ENCODE measurements around the gene ZBTB16. TPM values are rescaled to one million over a fixed set of nuclear protein-coding genes. Genes with fewer than 3 reads are reported as not detected.

Gene ZBTB16
- polyA plus RNA-seq, 5 donors: 3.1 to 9.9 (median 6.7) TPM

GRCh38 chr11:114128399-114128798 is 68.9 kb downstream of the ZBTB16 start:
- DNase-seq: no peak

DNA sequence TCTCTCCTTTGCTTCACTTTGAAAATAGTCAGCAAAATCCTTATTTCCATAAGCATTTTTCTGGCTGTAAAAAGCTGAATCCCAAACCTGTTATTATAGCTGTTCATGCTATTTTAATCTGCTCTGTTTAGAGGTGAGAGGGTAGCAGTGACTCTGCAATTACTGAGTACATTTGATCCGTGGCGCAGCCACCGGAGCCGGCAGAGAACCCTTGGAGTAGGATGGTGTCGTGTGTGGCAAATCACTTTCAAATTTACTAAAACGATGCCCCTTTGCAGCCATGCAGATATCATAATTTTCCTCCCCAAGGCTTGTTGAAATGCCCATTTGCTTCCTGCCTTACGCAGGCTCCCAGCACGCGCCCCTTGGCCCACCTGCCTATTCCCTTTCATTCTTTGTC is 69.6 kb downstream of the ZBTB16 start:
- no peak for DNase-seq

GRCh38 chr11:114129699-114130098 is 70.2 kb downstream of the ZBTB16 start:
- DNase-seq: no peak

DNA sequence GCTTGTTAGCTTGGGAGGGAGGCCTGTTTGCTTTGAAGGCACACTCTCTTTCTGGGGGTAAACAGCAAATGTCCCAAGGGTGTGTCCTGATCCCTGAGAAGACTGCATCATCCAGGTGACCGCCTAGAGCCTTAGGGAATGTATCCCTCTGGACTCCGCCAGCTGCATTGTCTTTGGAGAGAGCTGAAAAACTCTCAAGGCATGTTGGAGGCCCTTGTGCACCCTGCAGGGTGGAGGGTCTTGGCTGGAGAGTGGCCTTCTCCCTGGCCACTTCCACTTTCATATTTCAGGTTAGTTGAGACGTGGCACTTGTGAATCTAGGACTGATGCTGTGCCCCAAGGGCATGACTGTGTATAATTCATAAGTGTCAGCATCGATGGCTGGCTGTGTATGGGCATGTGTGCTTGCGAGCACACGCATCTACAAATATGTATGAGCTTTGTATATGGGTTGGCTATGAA is 70.6 kb downstream of the ZBTB16 start:
- DNase-seq: no peak

- no peak for DNase-seq
These were observed 71.2 kb downstream of the ZBTB16 start for GRCh38 chr11:114130629-114131277.

DNA sequence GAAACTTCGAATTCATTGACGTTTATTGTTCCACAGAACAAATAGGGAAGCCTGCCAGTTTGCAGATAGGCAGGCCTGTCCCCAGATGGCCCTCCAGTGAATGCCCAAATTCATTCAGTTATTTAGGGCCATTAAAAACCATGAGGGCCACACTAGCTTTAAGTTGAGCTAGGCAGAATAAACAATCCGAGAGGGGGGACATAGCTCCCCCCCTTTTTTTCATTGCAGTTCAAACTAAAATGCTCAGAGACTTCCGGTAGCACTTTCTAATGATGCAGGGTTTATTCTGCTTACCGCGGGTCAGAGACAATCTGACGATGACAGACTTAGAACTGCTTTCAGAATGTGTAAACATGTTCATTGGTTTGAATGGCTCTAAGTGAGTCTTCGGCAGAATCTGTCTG is 72.0 kb downstream of the ZBTB16 start:
- no peak for DNase-seq

DNA sequence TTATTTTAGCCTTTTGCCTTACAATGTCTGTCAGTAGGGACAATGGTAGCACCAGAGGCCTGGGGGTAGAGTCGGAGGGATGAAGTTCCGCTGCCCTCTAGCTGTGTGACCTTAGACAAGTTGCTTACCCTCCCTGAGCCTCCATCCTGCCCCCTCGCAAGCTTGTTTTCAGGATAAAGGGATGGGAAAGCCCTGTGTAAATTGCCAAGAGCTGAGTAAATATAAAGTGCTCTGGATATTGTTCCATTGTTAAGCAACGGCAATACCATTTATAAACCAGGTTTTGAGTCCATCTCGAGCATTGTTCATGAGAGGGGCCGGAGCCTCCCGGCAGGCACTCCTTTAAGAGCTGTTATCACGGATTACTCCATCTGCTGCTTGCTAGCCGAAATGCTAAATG is 72.9 kb downstream of the ZBTB16 start:
- no peak for DNase-seq

DNA sequence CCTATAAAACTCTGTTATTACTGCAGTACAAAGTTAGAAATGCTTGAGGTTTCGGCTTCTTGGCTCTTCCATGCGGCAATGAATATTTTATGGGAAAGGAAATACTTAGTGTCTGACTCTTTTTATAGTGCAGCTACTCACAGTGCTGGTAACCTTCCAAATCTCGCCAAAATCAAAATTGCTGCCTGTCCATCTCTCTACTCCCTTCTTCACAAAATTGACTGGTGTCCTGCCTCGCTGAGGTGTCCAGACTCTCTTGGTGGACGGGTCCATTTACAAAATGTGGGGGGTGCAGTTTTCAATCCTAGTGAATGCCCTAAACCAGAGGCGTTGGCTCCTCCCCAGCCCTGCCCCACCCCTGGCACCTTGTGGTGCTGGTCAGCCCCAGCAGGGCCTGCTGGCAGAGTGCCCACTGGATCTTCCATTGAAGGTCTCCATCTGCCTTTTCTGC is 73.5 kb downstream of the ZBTB16 start:
- DNase-seq: no peak

GRCh38 chr11:114133548-114134329 is 74.2 kb downstream of the ZBTB16 start:
- DNase-seq: no peak

DNA sequence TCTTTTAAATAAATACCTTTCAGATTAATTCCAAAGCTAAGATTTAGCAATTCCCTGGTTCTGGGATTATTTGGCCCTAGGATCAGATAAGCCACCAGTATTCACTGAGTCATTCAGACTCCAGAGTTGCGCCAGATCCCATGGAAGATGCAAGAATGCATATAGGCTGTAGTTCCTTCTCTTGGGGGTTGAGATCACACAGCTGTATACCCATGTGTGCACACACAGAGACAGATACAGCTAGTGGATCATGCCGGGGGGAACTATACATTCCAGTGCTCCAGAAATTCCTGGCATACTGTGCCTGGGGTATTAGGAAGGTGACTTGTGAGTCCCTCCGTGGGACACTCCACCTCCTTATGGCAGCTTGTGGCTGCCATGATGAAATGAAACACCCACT is 75.4 kb downstream of the ZBTB16 start:
- DNase-seq: no peak

DNA sequence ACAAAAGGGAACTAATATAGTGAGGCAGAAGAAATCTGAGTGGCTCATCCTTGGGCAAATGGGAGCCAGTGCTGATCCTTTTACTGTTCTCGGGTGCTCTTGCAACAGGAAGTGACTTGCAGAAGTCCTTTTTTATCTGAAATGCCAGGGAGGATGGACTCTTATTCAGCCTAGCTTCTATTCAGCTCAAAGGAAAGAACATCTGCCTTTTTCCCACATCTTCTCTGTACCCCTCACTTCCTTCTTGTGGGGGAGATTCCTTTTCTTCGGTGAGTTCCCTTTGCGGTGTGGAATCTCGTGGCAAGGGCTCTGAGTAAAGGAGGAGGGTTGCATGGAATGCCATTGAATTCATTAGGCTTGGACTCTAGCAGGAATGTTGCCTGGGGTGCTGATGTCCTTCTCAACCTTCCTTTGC is 76.2 kb downstream of the ZBTB16 start:
- DNase-seq: no peak

- DNase-seq: no peak
These were observed 77.5 kb downstream of the ZBTB16 start for GRCh38 chr11:114136686-114137640.

GRCh38 chr11:114137838-114138237 is 78.3 kb downstream of the ZBTB16 start:
- DNase-seq: no peak

GRCh38 chr11:114138411-114138810 is 78.9 kb downstream of the ZBTB16 start:
- DNase-seq: no peak

DNA sequence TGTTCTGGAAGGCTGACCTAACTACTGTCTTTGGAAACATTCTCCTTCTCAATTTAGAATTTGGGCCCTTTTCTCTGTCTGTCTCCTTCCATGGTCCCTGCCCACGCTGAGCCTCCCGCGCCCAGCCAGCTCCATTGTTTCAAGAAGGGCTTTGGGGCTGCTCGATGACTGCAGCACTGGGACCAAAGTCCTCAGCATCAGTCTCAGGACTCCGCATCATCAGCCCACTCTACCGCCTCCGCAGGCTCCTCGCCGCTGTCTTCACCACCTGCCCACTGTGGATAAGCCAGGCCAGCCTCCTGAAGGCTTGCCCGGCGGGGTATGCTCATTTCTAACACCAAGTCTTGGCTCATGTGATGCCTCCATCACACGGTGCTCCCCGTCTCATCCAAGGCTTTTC is 81.3 kb downstream of the ZBTB16 start:
- no peak for DNase-seq

DNA sequence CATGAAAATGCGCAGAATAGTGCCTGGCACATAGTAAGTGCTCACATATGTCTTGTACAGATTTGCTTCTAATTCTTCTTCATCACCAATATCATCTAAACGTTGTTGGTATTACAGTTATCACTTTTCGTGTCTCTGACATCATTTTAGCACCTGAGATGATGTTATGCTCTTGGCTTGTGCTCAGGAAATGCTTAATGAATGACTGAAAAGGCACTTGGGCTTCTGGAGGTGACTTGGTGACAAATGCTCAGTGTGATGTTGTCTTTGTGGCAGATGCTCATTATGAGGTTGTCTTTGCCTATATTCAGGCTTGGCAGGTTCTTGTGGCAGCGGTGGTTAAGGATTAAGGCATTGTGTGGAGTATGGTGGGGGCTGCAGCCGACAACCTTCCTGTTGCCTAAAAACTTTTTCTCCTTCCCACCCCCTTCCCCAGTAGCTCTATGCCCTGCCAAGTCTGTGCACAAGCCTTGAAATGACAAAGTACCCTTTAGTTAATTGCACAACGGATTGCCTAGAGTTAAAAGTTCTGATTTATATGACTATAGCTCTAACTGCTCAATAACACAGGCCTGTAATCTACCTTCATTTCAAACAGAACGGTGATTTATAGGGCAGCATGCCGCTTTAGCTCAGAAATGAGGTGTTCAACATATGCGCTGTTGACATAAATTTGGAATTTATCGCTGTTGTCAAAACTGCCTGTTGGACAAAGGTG is 82.5 kb downstream of the ZBTB16 start:
- DNase-seq: no peak

GRCh38 chr11:114142707-114143106 is 83.2 kb downstream of the ZBTB16 start:
- no peak for DNase-seq

DNA sequence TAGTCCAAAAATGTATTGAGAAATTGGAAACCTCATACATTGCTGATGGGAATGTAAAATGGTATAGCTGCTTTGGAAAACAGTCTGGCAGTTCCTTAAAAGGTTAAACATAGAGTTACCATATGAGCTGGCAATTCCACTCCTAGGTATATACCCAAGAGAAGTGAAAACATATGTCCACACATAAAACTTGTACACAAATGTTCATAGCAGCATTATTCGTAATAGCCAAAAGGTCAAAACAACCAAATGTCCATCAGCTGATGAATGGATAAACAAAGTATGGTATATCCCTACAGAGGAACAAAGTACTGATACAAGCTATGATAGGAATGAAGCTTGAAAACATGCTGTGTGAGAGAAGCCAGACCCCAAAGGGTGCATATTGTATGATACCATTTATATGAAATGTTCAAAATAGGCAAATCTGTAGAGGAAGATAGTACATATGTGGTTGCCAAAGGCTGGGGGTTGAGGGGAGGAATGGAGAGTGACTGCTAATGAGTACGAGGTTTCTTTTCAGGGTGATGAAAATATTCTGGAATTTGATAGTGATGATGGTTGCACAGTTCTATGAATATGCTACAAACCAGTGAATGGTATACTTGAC is 85.8 kb downstream of the ZBTB16 start:
- DNase-seq: no peak

DNA sequence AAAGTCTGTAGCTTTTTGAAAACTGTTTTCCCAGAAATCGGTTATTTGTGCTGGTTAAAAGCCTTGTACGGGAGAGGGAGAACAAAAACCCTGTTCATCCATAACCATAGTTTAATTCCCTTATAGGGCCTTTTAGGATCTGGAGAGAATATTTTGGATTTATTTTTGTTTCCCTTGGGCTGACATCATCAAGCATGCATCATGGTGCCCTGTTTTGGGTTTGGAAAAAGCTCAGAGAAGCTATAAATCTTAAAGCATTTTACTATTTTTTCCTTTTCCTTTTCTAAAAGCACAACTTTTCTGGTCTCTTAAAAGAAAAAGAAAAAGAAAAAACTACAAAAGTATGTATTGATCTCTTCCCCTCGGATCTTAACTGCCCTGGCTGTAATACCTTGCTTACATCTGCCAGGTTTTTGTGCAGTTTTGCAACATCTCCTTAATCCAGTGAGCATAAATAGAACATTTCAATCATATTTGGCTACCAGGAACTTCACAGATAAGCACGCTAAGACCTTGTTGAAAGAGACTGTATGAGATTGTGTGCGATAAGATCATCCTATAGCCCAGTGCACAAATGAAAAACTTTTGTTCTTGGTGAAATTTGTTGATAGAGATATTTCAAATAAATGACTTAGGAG is 88.0 kb downstream of the ZBTB16 start:
- DNase-seq: no peak

GRCh38 chr11:114148013-114148382 is 88.5 kb downstream of the ZBTB16 start:
- no peak for DNase-seq
